HG03060 (cell line): ENCODE measurements around the gene NUCB2.
A peak's percentile ranks its signal among the peaks of the same experiment; 100 is the strongest.
"Not testable (repeated sequence)": the region's sequence is repeated elsewhere in the genome, so short reads cannot be mapped to it uniquely, and the experiment has no call there.

Experiments used
- ATAC-seq: cut with Tn5 transposase; IDR thresholded peaks from one replicate; pipeline ENCODE4 v1.9.1; 2021; ENCODE audit warnings: low read depth, moderate number of reproducible peaks; ENCODE audit not compliant: unreplicated experiment

NUCB2 gene

DNA sequence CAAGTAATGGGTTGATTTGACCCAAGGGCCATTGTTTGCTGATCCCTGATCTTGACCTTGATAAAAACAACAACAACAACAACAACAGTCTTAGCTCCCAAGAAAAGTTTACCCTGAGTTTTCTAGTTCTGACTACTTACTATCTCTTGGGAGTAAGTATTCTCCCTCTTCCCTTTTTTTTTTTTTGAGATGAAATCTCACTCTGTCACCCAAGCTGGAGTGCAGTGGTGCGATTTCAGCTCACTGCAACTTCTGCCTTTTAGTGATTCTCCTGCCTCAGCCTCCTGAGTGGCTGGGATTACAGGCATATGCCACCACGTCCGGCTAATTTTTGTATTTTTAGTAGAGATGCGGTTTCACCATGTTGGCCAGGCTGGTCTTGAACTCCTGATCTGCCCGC is 8.0 kb upstream of the NUCB2 start:
- ATAC-seq, result not testable (repeated sequence)

- no peak for ATAC-seq
Measured at GRCh38 chr11:17268902-17269301, 7.6 kb upstream of the NUCB2 start.

GRCh38 chr11:17272801-17273200 is 3.7 kb upstream of the NUCB2 start:
- ATAC-seq, result no peak

DNA sequence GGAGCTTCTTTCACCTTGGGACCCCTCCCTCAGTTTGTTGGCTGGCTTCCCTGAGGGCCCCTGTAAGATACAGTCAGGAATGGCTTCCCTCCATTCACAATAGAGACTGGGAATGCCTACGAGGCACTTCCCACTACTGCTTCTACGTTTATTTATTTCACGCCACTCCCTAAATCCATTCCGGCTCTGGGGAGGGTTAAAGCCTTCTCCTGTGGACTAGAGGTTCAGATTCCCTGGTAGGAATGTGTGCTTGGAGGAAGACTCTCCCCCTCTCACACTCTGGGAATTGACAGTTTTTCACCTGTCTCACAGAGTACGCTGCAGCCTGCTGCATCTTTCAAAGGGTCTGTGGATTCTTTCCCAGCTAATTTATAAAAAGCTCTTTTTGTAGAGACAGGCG is 3.3 kb upstream of the NUCB2 start:
- no peak for ATAC-seq

DNA sequence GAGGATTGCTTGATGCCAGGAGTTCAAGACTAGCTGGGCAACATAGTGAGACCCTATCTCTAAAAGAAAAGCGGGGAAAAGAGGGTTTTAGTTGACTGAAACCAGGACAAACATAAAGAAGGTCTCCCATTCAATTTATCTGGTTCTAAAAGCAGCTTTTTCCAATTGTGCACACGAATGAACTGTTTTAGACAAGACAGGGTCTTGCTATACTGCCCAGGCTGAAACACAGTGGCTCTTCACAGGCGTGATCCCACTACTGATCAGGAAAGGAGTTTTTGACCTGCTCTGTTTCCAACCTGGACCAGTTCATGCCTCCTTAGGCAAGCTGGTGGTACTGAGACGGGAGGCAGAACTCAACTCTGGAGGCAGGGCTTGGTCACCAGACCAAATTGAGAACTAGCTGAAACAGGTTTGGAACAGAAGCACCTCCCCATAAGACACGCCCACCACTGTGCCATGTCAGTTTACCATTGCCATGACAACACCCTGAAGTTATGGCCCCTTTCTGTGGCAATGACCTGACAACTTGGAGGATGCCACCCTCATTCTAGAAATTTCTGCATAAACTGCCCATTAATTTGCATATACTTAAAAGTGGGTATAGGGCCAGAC is 2.8 kb upstream of the NUCB2 start:
- no peak for ATAC-seq

GRCh38 chr11:17275400-17276235 is 921 bp upstream of the NUCB2 start:
- ATAC-seq, result no peak

DNA sequence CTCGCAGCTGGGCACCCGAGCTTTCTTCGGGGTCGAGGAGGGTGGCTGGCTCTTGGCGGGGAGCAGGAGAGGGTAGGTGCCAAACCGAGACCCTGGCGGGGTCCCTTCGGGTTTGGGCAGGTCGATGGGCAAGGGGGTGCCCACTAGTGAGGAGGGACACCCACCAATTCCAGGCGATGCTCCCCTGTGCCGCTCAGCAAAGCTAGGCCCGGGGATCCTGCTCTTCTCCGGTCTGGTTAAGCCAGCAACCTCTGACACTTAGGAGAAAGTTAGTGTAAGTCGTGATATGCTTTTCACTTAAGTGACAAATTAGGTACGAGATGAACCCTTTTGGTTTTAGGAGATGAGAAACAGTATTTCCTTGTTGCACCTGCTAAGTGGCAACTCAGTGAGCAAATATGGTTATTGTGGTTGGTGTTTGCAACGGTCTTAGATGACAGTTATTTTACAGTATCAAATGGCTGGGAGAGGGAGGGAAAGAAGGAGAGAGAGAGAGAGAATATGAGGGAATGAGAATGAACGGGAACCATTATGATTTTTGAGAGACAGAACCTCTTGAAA is 565 bp downstream of the NUCB2 start:
- ATAC-seq, result peak; percentile 6

- no peak for ATAC-seq
Measured at GRCh38 chr11:17280494-17281127, 4.1 kb downstream of the NUCB2 start.

DNA sequence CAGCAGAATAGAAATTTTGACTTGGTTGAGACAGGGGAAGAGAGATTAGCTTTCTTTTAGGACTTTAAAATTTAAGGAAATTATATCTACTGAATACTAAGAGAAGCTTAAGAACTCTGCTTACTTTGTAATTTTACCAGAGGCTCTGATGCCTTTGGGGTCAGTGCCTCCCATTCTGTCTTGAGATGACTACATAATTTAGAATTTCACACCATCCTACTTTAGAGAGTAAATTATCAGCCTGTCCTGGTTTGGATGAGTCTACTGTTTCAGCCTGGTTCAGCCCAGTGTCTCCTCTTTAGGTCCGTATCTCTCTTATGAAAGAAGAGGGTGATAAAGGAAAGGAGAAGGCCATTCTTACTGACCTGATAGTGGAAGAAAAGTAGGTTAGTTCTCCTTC is 9.8 kb downstream of the NUCB2 start:
- ATAC-seq, result no peak

DNA sequence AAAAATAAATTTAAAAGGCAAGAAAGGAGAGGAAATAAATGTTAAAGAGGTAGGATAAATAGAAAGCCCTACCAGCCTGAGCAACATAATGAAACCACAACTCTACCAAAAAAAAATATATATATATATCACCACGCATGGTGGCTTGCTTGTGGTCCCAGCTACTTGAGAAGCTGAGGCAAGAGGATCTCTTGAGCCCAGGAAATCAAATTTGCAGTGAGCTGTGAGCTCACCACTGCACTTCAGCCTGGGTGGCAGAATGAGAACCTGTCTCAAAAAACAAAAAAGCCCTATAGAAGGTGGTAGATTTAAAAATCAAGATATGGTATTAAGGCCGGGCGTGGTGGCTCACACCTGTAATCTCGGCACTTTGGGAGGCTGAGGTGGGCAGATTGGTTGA is 10.5 kb downstream of the NUCB2 start:
- no peak for ATAC-seq

DNA sequence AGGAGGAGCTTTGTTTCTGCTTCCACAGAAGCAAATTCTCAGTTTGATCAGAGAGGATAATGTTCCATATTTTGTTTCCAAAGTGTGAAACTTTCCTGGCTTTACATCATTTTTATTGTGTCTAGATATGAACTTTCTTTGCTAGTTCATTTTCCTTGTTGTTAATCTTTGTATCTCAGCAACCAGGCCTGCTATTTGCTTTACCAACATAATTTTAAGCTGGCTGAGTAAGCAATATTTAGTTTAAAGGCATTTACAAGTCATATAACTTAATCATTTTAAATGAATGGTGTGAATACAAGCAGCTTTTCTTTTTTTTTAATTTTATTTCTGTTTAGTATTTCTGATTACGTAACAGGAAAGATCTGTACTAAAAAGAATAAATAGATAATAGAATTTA is 15.2 kb downstream of the NUCB2 start:
- ATAC-seq, result no peak

- ATAC-seq, result no peak
Measured at GRCh38 chr11:17293311-17293710, 16.8 kb downstream of the NUCB2 start.

GRCh38 chr11:17294033-17294432 is 17.5 kb downstream of the NUCB2 start:
- ATAC-seq, result no peak

GRCh38 chr11:17296852-17297559 is 20.5 kb downstream of the NUCB2 start:
- no peak for ATAC-seq

DNA sequence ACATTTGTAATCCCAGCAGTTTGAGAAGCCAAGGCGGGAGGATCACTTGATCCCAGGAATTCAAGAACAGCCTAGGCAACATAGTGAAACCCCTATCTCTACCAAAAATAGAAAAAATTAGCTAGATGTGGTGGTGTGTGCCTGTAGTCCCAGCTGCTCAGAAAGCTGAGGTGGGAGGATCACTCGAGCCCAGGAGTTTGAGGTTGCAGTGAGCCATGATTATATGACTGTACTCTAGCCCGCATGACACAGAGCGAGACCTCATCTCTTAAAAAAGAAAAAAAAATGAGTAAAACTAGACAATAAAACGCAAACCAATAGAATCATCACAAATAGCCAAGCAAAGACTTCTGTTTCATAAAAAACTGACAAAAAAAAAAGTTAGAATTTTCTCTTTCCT is 21.8 kb downstream of the NUCB2 start:
- peak; percentile 68 for ATAC-seq

DNA sequence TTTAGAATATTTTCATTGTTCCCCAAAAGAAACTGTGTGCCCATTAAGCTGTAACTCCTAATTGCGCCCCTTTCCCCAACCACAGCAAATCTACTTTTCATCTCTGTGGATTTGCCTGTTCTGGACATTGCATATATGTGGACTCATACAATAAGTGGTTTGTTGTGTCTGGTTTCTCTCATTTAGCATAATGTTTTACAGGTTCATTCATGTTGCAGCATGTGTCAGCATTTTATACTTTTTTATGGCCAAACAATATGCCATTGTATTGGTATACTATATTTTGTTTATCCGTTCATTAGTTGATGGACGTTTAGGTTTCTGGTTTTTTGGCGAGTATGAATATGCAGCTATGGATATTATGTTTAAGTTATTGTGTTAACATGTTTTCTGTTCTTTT is 23.8 kb downstream of the NUCB2 start:
- no peak for ATAC-seq

DNA sequence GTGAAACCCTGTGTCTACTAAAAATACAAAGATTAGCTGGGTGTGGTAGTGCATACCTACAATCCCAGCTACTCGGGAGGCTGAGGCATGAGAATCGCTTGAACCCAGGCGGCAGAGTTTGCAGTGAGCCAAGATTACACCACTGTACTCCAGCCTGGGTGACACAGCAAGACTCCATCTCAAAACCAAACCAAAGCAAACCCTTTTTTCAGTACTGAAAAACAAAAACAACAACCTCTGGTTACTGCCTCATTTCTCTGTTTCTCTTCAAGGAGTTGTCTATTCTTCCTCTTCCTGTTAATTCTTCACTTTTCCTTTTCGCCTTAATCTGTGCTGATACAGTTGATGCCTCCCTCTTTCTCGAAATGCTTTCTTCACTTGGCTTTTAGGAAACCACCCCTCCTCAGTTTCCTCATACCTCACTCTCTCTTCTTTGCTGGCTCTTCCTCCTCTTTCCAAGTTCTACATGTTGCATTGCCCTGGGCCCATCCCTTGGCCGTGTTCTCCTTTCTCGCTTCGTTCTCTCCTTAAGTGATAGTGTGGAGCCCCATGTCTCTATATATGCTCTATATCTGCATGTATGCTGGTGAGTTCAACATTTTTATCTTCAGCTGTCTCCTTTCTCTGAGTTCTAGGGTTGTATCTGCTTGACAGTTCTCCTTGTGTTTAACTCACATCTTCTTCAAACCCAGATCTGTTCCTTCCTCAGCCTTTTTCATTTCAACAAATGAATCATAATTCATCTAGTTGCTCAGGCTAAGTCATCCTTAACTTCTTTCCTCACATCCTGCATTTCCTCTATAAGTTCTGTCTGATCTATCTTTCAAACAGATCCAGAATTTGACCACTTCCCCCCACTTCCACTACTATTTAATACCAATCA is 37.1 kb downstream of the NUCB2 start:
- no peak for ATAC-seq

- ATAC-seq, result no peak
Measured at GRCh38 chr11:17314232-17314547, 37.7 kb downstream of the NUCB2 start.

- no peak for ATAC-seq
Measured at GRCh38 chr11:17314904-17315426, 38.4 kb downstream of the NUCB2 start.
